HCT116 (cell line): Measurements from ENCODE around the gene GNAI2. TPM values are rescaled to one million over a fixed set of nuclear protein-coding genes. Genes with fewer than 3 reads are reported as not detected.

ENCODE experiments used
- ATAC-seq: fragments of 200-7000 bp; cut with Tn5 transposase; 2 replicates; pipeline ENCODE4 v1.9.1; 2020; ENCODE audit warnings: mild to moderate bottlenecking, moderate library complexity
- BruUV-seq: library from RNA; stranded (reverse); fragments of 400-500 nt; replicated peaks from 2 replicates; lab custom pipeline; 2021; lab: Mats Ljungman, UMichigan
- CTCF ChIA-PET: fragments of 300-600 bp; sonication (Branson Sonifier 250); formaldehyde crosslinking; loops from one replicate; lab custom pipeline; 2021; ENCODE audit warnings: antibody characterized with exemption; lab: Charles Lee
- POLR2A ChIA-PET: fragments of 300-600, 350-600 bp; sonication (Branson Sonifier 250); formaldehyde crosslinking; loops from one replicate; lab custom pipeline; 2021; ENCODE audit warnings: antibody characterized with exemption; lab: Charles Lee
- RAD21 ChIA-PET, 2 experiments: fragments of 300-600 bp; sonication (Branson Sonifier 250); formaldehyde crosslinking; loops; one replicate each; lab custom pipeline; 2023; ENCODE audit warnings: low total read pairs in 2 of 2; ENCODE audit not compliant: uncharacterized antibody in 2 of 2, unreplicated experiment in 2 of 2, low non-redundant PET in 1 of 2; lab: Charles Lee
- DNase-seq: peaks from one replicate; pipeline ENCODE4 v3.0.0-alpha.2; 2010; ENCODE audit warnings: low read depth, low spot score
- H2AFZ ChIP-seq: fragments of 200-600 bp; shearing (Covaris generic), sonication (generic); 2 replicates; pipeline ENCODE4 v1.6.1; 2017; ENCODE audit warnings: low read depth, mixed run types, mixed read lengths, antibody characterized with exemption, low read length; ENCODE audit not compliant: poor library complexity, severe bottlenecking
- H3K27ac ChIP-seq: 2 replicates; pipeline ENCODE4 v1.5.1; 2012; ENCODE audit warnings: low read depth, low read length
- H3K27me3 ChIP-seq: fragments of 200-600 bp; sonication (generic); 2 replicates; pipeline ENCODE4 v1.6.1; 2016; ENCODE audit warnings: mixed run types, low read length, mixed read lengths; ENCODE audit not compliant: insufficient read depth
- H3K36me3 ChIP-seq, 2 experiments: fragments of 200-500 bp in 1 of 2; fragments of 200-600 bp in 1 of 2; sonication (Bioruptor generic) in 1 of 2; sonication (generic) in 1 of 2; 2 replicates each; pipeline versions ENCODE4 v1.5.1 to v1.6.1; 2014 to 2016; ENCODE audit warnings: low read length in 2 of 2, inconsistent platforms in 1 of 2, mixed read lengths in 1 of 2, mixed run types in 1 of 2; ENCODE audit not compliant: insufficient read depth in 2 of 2, control insufficient read depth in 1 of 2
- H3K4me1 ChIP-seq, 2 experiments: fragments of 200-600 bp in 1 of 2; sonication (generic) in 1 of 2; 2 replicates each; pipeline versions ENCODE4 v1.5.1 to v1.6.1; 2012 to 2017; ENCODE audit warnings: low read length in 2 of 2, inconsistent platforms in 1 of 2, mild to moderate bottlenecking in 1 of 2, mixed read lengths in 1 of 2, mixed run types in 1 of 2, moderate library complexity in 1 of 2; ENCODE audit not compliant: insufficient read depth in 2 of 2, control insufficient read depth in 1 of 2
- H3K4me2 ChIP-seq: fragments of 200-600 bp; sonication (generic); 2 replicates; pipeline ENCODE4 v1.6.1; 2017; ENCODE audit warnings: mixed run types, low read length, mixed read lengths
- H3K4me3 ChIP-seq, 2 experiments: fragments of 200-600 bp in 1 of 2; sonication (generic) in 1 of 2; replicated peaks in 1 of 2; 2 replicates each; pipeline ENCODE4 v1.5.1; 2011 to 2016; ENCODE audit warnings: low read length in 2 of 2, control low read depth in 1 of 2, low read depth in 1 of 2, mild to moderate bottlenecking in 1 of 2, mixed read lengths in 1 of 2, mixed run types in 1 of 2
- H3K79me2 ChIP-seq: fragments of 200-600 bp; sonication (generic); 2 replicates; pipeline ENCODE4 v1.6.1; 2017; ENCODE audit warnings: mild to moderate bottlenecking, mixed run types, low read length, moderate library complexity, mixed read lengths; ENCODE audit not compliant: insufficient read depth
- H3K9ac ChIP-seq: fragments of 200-600 bp; sonication (generic); 2 replicates; pipeline ENCODE4 v1.6.1; 2016; ENCODE audit warnings: low read length, mixed read lengths
- H3K9me2 ChIP-seq: fragments of 200-600 bp; sonication (generic), shearing (Covaris generic); 2 replicates; pipeline ENCODE4 v1.6.1; 2017; ENCODE audit warnings: mixed run types, mild to moderate bottlenecking, moderate library complexity; ENCODE audit not compliant: insufficient read depth
- H3K9me3 ChIP-seq, 2 experiments: fragments of 200-500 bp in 1 of 2; fragments of 200-600 bp in 1 of 2; sonication (Bioruptor generic) in 1 of 2; sonication (generic) in 1 of 2; 2 replicates each; pipeline ENCODE4 v1.6.1; 2014 to 2017; ENCODE audit warnings: low read length in 2 of 2, mixed read lengths in 2 of 2, inconsistent platforms in 1 of 2, low read depth in 1 of 2, mild to moderate bottlenecking in 1 of 2, mixed run types in 1 of 2, moderate library complexity in 1 of 2; ENCODE audit not compliant: control insufficient read depth in 1 of 2, insufficient read depth in 1 of 2
- H4K20me1 ChIP-seq: fragments of 200-600 bp; sonication (generic), shearing (Covaris generic); 2 replicates; pipeline ENCODE4 v1.6.1; 2017; ENCODE audit warnings: mixed run types, mild to moderate bottlenecking, moderate library complexity; ENCODE audit not compliant: insufficient read depth
- CTCF ChIP-seq, 3 experiments: fragments of 200-600 bp in 1 of 3; sonication (generic) in 1 of 3; IDR thresholded peaks in 2 of 3; conservative IDR thresholded peaks in 1 of 3; 2 replicates each; pipeline ENCODE4 v1.5.1; 2012 to 2017; ENCODE audit warnings: low read depth in 2 of 3, low read length in 2 of 3, antibody characterized with exemption in 1 of 3, borderline replicate concordance in 1 of 3, control low read depth in 1 of 3, mild to moderate bottlenecking in 1 of 3, mixed read lengths in 1 of 3, mixed run types in 1 of 3, moderate library complexity in 1 of 3; ENCODE audit not compliant: insufficient read depth in 1 of 3
- POLR2AphosphoS5 ChIP-seq: IDR thresholded peaks from 2 replicates; pipeline ENCODE4 v1.6.1; 2011; ENCODE audit warnings: mild to moderate bottlenecking, low read depth, low read length, moderate library complexity
- YY1 ChIP-seq: IDR thresholded peaks from 2 replicates; pipeline ENCODE4 v1.6.1; 2011; ENCODE audit warnings: low read length, low read depth, moderate library complexity, mild to moderate bottlenecking; ENCODE audit not compliant: insufficient replicate concordance; ENCODE audit errors: extremely low read depth
- intact Hi-C: fragments of 100-400 bp; cut with micrococcal nuclease; formaldehyde crosslinking; loops from 2 replicates; pipeline ENCODE4 v1.10.0; 2022
- total RNA-seq: library from RNA; stranded (reverse); gene quantifications from one replicate; pipeline ENCODE4 v1.2.1, GENCODE V29; 2021; ENCODE audit not compliant: unreplicated experiment

GNAI2 gene
- total RNA-seq, 1 experiment from 2014 or later: 170 TPM

GRCh38 chr3:50245831-50246516 lies 10.0 kb downstream of the GNAI2 start:
- Histone ChIP-seq H3K4me2 (peak overlapping the region; percentile 93), H3K4me3 (peak overlapping the region; percentile 50 to 59), H4K20me1 (no peaks in the 10 kb centered on the region), H2AFZ (no peak overlapping the region), H3K36me3 (peaks cover 0 to 3% of the 10 kb centered on the region in 2 experiments; a peak in 2 of 4 replicates), H3K4me1 (peaks cover 38 to 75% of the 10 kb centered on the region in 2 experiments), H3K27ac (peak overlapping the region; percentile 86), H3K27me3 (no peaks in the 10 kb centered on the region), H3K79me2 (peaks cover 94% of the 10 kb centered on the region), H3K9ac (peak overlapping the region; percentile 77), H3K9me2 (no peaks in the 10 kb centered on the region), H3K9me3 (no peaks in the 10 kb centered on the region)
- RAD21 ChIA-PET: interaction anchor here (1.0 to 1.5 kb wide), 6 partner anchors 10 to 51 kb away, joined by 3 to 11 read pairs (median 7); partner anchors contain the start of gene GNAI2 (in 1 of the 2)
- no peak for DNase-seq
- intact Hi-C loops: loop anchor here (1.0 kb wide), 1 partner anchor 19 kb away; no protein-coding TSS in a partner anchor
- POLR2A ChIA-PET: interaction anchor here (1.0 to 2.7 kb wide), 9 partner anchors 9 to 51 kb away, joined by 3 to 34 read pairs (median 5); partner anchors contain the start of gene GNAI2
- ATAC-seq: peak; percentile 87
- BruUV-seq: no TSS peak
- CTCF ChIA-PET: interaction anchor here (0.7 to 4.7 kb wide), 23 partner anchors 8 to 1811 kb away, joined by 3 to 46 read pairs (median 5); partner anchors contain the start of genes GNAI2, GNAT1, HYAL3 and IFRD2
- TF ChIP-seq POLR2AphosphoS5: no peak
- peak; percentile 45 for TF ChIP-seq YY1
- peak in 2 of 3 experiments; percentile 99; a peak in 4 of 6 replicates for TF ChIP-seq CTCF (IDR thresholded peaks at IDR 0.05 in 2 of 3, conservative IDR thresholded peaks at IDR 0.05 in 1 of 3; ENCODE audit: borderline replicate concordance in 1 of 3, insufficient read depth in 1 of 3, low read depth in 2 of 3, low read length in 2 of 3)
